ENCODE measurements around the gene KIF1A.

KIF1A gene

DNA sequence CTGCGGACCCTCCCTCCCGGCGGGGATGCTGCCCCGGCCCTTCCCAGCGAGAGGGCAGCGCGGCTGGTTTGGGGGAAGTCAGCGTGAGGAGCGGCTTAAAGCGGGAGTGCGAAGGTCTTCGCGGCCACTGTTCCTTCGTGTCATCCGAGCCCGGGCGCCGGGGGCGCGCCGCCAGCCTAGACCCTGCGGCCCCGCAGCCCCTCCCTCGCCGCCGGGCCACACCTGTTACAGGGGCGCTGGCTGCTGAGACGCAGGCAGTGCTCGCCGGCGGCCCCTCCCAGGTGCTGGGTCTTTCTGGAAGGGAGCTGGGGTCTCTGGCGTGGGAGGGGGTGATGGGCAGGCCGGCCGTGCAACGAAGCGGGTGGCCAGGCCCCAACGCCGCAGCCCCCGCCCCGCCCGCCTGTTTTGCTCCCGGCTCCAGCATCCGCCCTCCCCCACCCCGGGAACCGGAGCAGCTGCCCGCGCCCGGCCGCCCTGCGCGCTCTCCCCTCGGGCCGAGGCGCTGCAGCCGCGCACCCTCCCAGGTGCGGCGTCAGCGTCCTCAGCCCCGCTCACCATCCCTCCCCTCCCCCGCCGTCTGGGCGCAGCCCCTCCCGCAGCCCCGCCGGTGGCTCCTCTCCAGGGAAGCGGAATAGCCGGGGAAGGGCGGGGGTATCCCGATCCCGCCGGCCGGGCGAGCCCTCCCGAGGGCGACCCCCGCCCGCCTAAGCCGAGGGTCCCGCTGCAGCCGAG, 727 bp downstream of the KIF1A start:
- no peak for FAIRE-seq

DNA sequence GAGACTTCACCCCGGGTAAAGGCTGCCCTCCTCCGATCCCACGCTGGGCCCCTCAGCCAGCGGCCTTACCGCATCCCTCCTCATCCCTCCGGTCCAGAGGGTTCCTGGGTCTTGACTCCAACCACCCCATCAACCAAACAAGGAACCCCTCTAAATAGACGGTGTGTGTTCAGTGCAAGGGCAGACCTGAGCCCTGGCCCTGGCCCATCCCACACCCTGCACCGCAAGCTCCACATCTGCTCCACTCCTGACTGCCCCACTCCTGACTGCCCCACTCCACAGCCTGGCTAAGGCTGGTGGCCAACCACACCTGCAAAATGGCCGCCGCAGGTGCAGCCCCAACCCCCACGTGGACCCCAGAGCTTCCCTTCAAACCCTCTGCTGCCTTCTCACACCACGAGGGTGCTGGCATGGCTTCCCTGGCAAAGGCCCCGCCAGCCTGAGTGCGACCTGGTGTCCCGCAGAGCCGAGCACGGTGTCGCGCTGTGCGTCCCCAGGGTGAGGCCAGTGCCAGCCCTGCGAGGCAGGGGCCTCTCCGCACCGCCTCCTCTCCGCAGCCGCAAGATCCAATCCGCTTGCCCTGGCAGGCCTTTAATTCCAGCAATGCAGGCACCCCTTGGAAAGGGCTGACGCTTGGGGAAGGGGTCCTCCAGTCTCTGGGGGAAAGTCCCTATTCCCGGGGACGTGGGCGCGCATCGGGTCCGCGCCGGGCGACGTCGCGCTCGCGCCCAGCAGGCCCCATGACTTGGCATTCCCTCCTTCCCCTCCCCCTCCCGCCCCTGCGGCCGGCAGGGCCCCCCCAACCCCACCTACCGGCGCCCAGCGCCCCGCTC, 1.5 kb downstream of the KIF1A start:
- FAIRE-seq = no peak

DNA sequence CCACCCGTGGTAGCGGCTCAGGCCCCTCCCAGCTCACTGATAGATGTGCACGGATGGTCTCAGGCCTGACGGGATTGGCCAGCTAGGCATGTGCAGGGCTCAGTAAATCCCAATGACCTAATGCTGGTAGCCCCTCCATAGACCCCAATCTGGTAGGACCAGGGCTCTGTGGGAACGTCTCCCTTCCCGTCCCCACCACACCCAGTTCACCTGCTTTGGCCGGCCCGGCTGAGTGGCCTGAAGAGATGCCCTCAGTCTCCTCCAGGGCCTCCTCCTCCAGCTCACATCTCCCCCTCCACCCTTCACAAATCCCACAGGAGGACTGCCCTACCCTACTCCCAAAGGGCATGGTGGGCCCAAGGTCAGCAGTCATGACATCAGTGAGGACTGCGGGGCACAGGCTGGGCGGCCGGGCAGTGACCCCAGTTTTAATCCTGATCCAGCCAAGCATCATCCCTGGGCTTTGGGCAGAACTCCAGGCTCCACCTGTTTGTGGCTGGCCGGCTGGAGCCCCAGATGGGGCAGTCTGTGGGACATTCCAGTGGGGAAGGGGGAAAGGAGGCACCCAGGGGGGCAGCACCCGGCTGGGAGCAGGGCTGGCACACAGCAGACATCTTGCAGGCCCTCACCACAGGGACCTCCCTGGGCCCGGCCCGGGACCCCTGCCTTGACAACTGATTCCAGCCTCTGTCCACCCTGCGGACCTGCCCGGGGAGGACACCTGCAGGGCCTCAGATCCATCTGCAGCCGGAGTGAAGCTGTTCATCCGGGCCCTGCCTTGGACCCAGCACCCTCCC, 2.3 kb downstream of the KIF1A start:
- no peak for FAIRE-seq

DNA sequence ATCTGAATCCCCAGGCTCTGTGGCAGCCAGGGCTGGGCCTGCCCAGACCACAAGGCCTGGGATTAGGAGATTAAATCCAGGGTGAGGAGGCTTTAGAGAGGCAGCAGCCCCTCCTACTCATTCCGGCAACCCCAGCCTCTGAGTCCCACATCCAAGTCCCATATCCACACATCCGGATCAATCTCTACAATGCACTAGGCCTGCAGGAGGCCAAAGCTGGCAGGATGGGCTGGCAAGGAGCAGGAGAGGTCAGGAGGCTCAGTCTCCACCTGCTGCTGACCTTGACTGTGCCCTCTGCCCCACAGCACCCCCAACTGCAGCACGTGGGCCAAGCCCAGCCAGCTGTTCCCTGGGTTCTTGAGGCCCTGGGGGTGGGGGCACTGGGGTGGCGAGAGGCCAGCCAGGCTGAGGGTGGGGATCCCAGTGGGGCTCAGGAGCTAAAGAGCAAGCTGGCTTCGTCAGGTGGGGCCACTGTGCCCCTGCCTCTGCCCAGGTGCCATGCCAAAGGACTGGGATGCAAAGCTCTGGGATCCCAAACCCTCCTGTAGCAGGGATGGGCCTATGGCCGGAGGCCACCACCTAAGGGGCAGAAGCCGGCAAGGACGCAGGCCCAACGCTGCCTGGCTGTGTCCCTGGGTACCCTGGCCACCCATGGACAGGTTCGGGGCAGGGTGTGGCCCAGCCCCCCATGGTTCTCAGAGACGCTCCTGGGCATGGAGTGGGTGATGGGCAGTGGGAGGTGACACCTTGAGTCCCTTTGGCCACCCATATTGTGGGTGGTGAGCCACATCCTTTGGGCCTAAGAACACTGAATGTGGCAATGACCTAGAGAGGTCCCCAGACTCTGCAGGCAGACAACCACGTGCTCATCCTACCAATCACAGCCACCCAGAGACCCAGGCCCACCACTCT, 3.2 kb downstream of the KIF1A start:
- FAIRE-seq = no peak

DNA sequence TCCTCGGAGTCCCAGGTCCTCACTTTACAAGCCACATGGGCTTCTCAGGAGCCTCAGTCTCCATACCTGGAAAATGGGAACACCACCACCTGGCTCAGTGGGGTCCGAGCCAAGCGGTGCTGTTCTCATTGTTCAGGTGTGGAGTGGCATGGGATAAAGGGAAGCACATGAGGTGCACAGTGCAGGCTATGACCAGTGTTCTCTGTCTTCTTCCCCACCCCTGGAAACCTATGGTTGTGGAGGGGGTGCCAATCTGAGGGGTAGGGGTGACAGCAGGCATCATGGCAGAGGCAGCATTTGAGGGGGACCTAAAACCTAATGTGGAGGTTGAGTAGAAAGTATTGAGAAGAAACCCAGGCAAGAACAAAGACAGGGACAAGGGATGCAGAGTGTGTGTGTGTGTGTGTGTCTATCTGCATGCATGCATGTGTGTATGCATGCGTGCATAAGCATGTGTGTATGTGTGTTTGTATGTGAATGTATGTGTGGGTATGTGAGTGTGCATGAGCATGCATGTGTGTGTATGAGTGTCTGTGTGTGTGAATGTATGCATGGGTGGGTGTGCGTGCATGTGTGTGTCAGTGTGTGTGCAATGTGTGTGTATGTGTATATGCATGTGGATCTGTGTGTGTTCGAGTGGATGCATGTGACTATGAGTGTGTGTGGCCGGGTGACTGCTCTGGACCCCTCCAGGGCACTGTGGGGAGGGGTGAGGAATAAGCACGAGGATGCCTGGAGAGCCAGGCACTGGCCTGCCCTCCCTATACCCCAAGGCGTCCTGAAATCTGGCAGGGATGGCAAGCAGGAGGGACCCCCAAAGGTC, 4.0 kb downstream of the KIF1A start:
- no peak for FAIRE-seq

DNA sequence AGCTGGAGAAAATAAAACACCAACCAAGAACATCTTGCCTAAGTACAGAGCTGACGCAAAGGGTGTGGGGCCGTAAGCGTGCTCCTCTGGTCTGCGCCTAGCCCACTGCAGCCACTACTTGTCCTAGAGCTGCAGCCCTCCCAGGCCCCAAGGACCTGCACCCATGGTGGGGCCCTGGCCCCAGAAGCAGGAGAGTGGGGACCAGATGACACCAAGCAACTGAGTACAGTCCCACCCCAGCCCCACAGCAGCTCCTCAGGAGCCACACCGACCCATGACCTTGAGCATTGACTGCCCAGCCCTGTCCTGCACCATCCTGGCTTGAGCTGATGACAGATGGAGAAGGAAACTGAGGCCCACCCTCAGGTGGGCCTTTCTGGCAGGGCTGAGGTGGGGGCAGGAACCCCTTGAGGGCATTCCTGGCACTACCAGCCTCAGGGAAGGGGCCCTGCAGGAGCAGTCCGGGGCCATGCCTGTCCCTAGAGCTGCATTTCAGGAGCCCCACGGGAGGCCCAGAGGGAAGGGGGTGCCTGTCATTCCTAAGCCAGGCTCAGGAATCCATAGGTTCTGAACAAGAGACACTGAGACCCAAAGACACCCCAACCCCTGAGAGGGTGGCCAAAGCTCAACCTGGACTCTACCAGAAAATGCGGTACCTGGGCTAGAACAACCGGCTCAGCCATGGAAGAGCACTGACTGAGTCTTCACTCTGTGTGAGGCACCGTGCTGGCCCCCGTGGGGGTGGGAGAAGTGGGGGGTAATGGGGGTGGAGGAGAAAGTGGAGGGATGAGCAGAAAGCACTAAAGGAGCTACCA, 4.9 kb downstream of the KIF1A start:
- FAIRE-seq = no peak

DNA sequence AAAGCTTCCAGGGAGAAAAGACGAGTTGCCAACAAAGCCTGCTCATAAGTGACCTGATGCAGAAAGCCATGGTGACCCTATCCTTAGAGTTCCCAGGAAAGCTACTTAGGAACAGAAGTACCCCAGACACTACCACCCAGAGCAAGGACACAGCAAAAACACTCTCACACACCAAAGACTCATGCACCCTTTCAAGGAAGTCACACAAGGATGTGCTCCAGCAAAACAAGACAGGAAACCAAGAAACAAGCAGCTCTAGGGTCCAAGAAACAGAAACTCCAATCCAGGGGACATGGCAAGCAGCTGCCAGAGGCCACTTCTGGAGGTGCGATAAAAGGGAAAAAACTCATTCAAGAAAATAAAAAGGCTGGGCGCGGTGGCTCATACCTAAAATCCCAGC, 5.7 kb downstream of the KIF1A start:
- FAIRE-seq = no peak

DNA sequence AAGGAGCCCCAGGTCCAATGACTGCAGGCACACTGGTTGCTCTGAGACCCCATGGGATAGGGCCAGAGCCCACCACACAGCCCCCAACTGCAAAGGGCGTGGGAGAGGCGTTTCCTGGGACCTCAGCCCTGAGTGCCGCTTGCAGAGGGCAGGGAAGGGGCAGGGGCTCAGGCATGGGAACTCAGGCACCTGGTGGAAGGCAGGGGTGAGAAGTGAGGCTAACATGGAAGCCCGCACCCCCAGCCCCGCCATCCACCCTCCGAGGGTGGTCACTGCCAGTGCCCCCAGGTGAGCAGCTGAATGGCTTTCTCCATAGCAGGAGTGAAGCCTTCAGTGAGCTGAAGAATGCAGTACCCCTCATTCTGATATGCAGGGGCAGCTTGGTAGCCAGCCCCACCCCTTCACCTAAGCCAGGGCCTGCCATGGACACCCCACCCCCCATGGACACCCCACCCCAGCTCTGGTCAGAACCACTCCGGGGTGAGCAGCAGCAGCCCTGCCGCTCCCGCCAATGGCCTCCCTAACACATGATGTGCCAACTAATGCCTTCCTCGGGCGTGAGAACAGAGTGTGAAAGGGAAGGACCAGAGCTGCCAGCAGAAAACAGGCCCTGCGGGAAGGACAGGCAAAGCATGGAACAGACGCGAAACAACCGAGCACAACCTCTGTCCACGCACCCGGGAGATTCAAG, 6.6 kb downstream of the KIF1A start:
- no peak for FAIRE-seq

DNA sequence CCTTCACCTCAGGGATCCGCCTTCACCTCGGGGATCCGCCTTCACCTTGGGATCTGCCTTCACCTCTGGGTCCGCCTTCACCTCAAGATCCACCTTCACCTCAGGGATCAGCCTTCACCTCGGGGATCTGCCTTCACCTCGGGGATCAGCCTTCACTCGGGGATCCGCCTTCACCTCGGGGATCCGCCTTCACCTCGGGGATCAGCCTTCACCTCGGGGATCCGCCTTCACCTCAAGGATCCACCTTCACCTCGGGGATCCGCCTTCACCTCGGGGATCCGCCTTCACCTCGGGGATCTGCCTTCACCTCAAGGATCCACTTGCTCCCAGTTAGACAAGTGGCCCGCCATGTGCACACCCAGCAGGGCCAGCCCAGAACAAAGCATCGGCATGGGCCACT, 7.3 kb downstream of the KIF1A start:
- FAIRE-seq = no peak

DNA sequence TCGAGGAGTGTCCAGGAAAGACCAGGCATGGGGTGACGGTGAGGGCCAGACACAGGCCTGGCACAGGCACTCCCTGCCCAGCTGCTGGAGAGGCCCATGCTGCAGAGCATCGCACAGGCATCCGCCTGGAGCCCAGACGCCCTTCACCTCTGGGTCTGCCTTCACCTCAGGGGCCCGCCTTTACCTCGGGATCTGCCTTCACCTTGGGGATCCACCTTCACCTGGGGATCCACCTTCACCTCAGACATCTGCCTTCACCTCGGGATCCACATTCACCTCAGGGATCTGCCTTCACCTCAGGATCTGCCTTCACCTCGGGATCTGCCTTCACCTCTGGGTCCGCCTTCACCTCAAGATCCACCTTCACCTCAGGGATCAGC, 7.7 kb downstream of the KIF1A start:
- FAIRE-seq = no peak

DNA sequence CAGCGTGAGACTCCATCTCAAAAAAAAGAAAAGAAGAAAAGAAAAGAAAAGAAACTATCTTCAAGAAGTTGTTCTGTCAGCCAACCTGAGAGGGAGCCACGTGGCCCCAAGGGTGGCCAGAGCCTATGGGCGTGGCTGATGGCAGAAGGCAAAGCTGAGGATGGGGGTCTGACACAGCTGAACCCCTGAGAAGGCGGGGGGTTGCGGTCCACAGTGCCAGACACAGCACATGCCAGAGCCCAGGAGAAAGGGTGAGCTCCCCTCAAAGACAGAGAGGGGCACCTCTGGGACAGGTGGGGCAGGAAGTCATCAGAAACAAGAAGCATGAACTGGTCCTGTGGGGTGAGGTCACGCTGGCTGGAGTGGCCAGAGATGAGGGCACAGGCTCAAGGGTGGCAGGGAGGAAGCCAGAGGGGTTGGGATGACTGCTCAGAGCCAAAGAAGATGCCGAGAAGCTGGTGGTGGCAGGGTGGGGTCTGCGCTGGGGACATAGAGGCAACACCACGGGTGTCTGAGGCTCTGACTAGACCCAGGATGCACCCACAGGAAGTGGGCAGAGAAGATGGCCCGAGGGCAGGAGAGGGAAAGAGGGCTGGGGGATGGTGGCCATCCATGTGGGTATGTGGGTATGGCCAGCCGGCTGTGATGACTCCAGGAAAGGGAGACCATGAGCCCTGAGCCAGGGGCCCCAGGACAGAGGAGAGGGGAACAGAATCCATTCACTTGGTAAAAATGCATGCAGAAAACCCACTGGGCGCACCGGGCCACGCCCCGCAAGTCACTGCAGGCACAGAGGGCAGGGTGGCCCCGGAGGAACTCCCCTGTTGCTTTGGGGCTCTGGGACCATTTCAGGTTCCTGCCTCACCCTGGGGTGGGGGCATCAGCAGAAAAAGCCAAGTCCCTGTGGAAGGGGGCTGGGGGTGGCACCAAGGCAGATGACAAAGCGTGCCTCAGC, 8.4 kb downstream of the KIF1A start:
- FAIRE-seq = no peak

DNA sequence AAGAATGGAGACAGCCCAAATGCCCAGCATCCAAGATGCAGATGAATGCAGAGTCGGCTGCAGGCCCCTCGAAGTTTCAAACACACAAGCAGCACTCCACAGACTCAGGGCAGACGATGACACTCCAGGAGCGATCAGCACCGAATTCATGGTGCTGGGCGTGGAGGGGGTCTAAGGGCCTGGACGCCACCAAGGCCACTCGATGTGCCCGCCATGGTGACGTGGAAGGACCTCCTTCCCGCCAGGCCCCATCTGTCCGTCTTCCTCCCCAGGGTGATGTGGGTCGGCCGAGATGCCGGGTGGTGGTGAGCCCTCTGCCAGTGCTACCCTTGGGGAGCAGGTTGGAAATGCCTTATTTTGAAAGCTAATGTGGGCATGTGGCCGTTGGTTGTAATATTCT, 9.4 kb downstream of the KIF1A start:
- FAIRE-seq = no peak

DNA sequence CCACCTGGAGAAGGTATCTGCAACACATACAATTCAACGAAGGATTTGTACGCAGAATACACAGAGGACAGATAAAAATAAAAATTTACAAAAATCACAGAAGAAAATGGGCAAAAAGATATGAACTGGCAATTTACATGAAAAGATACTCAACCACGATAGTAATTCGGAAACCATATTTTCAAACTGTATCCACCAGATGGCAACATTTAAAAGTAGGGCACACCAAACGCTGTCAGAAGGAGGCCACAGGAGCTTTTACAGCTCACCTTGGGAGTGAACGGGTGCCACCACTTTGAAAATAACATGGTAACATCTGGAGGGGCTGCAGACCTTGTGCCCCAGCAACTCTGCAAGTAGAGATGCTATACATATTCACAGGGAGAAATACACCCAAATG, 9.8 kb downstream of the KIF1A start:
- no peak for FAIRE-seq

DNA sequence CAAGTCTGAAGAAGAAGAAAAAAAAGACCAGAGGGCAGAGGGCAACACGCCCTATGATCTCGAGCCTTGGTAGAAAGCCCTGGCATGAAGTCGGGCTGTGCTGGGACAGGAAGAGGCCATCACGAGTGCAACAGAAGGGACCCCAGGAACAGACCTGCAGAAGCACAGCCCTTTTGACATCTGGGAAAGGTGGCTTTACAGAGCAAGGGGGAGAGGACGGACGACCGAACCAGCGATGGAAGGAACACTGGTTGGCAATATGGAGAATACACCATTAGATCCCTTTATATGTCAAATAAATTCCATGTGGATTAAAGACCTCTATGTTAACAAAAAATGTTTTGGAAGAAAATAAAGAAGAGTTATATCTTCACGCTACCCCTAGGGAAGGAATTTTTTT, 10.7 kb downstream of the KIF1A start:
- no peak for FAIRE-seq

DNA sequence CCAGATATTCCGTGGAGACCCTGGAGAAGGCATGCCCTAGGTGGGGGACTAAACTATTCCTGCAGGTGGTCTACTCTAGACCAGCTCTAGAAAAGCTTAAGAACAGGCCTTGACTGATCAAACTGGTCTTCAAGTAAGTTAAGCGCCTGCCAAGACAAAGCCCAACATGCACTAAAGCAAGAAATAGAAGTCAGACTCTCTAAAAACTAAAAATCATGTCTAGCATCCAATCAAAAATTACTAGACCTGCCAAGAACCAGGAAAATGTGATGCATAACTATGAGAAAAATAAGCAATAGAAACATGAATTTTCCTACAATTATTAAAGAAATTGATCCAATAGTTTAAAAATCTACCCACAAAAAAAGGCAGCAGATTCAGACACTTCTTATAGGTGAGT, 13.6 kb downstream of the KIF1A start:
- FAIRE-seq = no peak

DNA sequence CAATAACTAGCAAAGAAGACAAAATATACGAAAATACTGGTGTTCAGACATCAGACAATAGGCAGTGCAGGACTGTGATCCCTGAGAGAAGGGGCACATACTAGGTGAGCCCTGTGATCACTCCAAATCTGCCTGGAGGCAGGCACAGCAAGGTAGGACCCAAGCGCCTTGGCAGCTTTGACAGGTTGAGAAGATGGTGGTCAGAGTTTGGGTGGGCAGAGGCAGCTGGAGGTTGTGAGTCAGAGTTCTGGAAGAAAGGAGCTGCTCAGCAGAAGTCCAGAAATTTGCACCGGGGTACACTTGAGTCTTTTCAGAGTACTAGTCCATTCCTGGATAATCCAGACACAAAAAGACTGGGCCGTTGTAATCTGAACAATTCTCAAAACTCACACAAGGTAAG, 14.0 kb downstream of the KIF1A start:
- FAIRE-seq = no peak

DNA sequence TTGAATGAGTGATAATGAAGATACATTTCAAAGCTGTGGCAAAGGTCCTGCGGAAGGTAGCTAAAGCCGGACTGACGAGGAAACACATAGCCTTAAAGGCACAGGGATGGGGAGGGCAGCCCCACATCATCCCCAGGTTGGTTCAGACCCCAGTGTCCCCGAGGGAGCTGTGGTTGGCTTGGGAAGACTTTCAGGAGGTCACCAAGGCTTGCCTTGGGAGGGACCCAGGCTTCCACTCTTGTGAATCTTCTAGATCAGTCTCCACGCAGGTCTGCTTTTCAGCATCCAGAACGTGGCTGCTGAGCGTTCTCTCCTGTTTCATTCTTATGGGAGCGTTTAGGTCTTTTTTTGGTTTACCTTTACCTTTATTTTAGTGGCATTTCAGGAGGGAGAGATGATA, 16.8 kb downstream of the KIF1A start:
- FAIRE-seq = no peak

DNA sequence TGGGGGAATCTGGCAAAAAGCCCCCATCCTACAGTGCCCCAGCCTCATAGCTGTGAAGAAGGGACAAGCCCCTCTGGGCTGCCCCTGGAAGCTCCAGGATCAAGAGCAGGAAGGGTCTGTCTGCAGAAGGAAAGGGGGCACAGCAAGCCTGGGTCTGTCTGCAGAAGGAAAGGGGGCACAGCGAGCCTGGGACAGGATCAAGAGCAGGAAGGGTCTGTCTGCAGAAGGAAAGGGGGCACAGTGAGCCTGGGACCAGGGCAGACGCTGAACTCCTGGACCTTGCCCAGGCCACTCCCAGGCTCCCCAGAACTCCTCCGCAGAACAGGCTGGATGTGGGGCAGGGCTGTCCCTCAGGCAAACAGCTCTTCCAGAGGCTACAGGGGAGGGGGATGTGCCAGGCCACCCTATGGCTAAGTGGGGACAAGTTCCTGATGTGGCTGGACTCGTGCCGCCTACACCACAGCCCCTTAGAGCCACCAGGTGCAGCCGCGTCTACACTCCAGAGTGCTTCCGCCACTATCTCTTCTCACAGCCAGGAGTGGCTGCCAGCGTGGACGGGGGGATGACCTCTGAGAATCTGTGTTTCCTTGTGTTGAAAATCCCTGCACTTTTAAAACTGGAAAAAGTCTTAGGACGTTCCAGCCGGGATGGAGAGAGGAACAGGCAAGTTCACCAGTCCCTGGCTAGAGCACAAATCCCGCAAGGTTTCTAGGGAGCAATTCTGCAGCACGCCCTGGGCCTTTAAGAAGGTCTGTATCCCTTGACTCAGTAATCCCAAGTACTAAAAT, 20.8 kb downstream of the KIF1A start:
- no peak for FAIRE-seq
